GM12801 (cell line): ENCODE data around the gene SMARCD1.

Experiments
- CTCF ChIP-seq: IDR thresholded peaks from one replicate; pipeline ENCODE4 v1.5.1; 2011; ENCODE audit warnings: control low read depth; ENCODE audit not compliant: insufficient read length; ENCODE audit errors: extremely low read depth

SMARCD1 gene

GRCh38 chr12:50074936-50075807 lies 10.0 kb upstream of the SMARCD1 start:
- no peak for TF ChIP-seq CTCF

- no peak for TF ChIP-seq CTCF
Measured at GRCh38 chr12:50075808-50076170, 9.4 kb upstream of the SMARCD1 start.

DNA sequence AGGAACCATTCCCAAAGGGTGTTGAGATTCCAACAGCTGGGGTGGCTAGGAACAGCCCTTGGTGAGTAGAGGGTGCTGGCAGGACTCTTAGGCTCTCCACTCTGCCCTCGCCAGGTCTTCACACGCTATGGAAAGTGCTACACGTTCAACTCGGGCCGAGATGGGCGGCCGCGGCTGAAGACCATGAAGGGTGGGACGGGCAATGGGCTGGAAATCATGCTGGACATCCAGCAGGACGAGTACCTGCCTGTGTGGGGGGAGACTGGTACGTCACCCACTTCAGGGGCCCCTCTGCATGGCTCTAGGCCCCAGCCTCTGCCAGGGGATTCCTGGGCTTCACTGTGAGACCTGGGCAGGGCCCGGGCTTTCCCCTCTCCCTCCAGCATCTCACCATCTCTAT lies 8.0 kb upstream of the SMARCD1 start:
- TF ChIP-seq CTCF: no peak

- no peak for TF ChIP-seq CTCF
Measured at GRCh38 chr12:50078281-50078680, 6.9 kb upstream of the SMARCD1 start.

DNA sequence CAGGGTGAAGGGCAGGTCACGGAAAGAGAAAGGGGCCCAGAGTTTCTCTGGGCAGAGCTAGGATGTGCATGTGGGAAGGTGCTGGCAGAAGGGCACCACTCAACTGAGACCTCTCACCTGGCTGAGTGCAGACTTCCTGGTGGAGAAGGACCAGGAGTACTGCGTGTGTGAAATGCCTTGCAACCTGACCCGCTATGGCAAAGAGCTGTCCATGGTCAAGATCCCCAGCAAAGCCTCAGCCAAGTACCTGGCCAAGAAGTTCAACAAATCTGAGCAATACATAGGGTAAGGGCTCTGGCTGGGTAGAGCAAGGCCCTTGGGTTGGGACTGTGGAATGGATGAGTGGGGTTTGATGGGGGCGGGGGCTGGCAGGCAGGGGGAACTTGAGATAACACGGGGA lies 5.4 kb upstream of the SMARCD1 start:
- TF ChIP-seq CTCF: no peak

DNA sequence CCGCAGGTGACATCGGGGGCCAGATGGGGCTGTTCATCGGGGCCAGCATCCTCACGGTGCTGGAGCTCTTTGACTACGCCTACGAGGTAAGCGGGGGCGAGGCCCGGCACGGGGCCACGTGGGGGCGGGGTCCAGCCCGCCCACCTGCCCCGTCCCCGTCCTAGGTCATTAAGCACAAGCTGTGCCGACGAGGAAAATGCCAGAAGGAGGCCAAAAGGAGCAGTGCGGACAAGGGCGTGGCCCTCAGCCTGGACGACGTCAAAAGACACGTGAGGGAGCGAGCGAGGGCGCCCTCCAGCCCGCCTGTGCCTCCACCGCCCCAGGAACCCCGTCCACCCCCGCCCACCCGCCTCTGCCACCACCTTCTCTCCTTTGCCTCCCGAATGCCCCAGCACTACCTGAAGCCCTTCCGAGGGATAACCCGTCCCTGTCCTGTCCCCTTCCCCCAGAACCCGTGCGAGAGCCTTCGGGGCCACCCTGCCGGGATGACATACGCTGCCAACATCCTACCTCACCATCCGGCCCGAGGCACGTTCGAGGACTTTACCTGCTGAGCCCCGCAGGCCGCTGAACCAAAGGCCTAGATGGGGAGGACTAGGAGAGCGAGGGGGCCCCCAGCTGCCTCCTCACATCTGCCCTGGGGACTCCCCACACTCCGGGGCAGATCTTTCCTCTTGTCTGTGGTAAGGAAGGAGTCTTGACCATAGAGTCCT lies 3.9 kb upstream of the SMARCD1 start:
- no peak for TF ChIP-seq CTCF

DNA sequence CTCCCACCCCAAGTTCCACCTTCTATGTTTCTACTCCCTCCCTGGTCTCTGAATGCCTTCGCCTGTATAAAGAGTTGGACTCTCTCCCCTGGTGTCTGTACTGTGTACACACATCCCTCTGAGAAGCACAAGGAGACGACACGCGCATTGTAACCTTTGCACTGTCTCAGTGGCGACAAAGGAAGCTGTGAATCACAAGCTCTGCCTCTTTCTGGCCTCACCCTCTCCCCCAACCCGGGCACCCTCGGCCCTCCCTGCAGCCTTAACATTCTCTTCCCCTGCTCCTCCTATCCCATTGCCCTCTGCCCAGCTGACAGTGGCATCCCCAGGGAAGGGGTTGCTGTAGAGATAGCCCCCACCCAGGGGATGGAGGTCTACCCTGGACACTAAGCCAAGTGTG lies 2.5 kb upstream of the SMARCD1 start:
- TF ChIP-seq CTCF: no peak
